ENCODE measurements around the gene TMEM176B.

Gene TMEM176B

GRCh38 chr7:150806454-150806853, 6.3 kb upstream of the TMEM176B start:
- no peak overlapping the region for H3K4me3 ChIP-seq (ENCODE audit: low read length)
- no peak for TF ChIP-seq ZNF274 (IDR thresholded peaks at IDR 0.05; ENCODE audit: low read depth, low read length)

GRCh38 chr7:150805864-150806263, 5.7 kb upstream of the TMEM176B start:
- no peak for TF ChIP-seq ZNF274 (IDR thresholded peaks at IDR 0.05; ENCODE audit: low read depth, low read length)
- no peak overlapping the region for H3K4me3 ChIP-seq (ENCODE audit: low read length)

GRCh38 chr7:150804802-150805201, 4.6 kb upstream of the TMEM176B start:
- no peak for TF ChIP-seq ZNF274 (IDR thresholded peaks at IDR 0.05; ENCODE audit: low read depth, low read length)
- no peak overlapping the region for H3K4me3 ChIP-seq (ENCODE audit: low read length)

GRCh38 chr7:150803161-150803860, 3.1 kb upstream of the TMEM176B start:
- TF ChIP-seq ZNF274 (IDR thresholded peaks at IDR 0.05; ENCODE audit: low read depth, low read length): no peak
- H3K4me3 ChIP-seq (ENCODE audit: low read length): no peak overlapping the region

GRCh38 chr7:150801946-150802771, 2.0 kb upstream of the TMEM176B start:
- H3K4me3 ChIP-seq (ENCODE audit: low read length): no peak overlapping the region
- TF ChIP-seq ZNF274 (IDR thresholded peaks at IDR 0.05; ENCODE audit: low read depth, low read length): no peak

GRCh38 chr7:150801242-150801945, 1.2 kb upstream of the TMEM176B start:
- TF ChIP-seq ZNF274 (IDR thresholded peaks at IDR 0.05; ENCODE audit: low read depth, low read length): no peak
- H3K4me3 ChIP-seq (ENCODE audit: low read length): no peak overlapping the region

- TF ChIP-seq ZNF274 (IDR thresholded peaks at IDR 0.05; ENCODE audit: low read depth, low read length): no peak
- no peak within 1 kb of the TSS for H3K4me3 ChIP-seq (ENCODE audit: low read length)
These were observed 547 bp upstream of the TMEM176B start, which contains the start of gene TMEM176A for GRCh38 chr7:150800581-150801241. Gene TMEM176A (plus strand): TSS chr7:150800769. CDS start chr7:150801551, 782 bp downstream.

- TF ChIP-seq ZNF274 (IDR thresholded peaks at IDR 0.05; ENCODE audit: low read depth, low read length): no peak
These were observed 1.0 kb downstream of the TMEM176B start for GRCh38 chr7:150799156-150799555.

GRCh38 chr7:150797661-150798060, 2.5 kb downstream of the TMEM176B start:
- H3K4me3 ChIP-seq (ENCODE audit: low read length): no peak overlapping the region
- TF ChIP-seq ZNF274 (IDR thresholded peaks at IDR 0.05; ENCODE audit: low read depth, low read length): no peak

More at GRCh38 chr7:150799156-150799555, 1.0 kb downstream of the TMEM176B start:
- H3K4me3 ChIP-seq (ENCODE audit: low read length): no peak overlapping the region

- TF ChIP-seq ZNF274 (IDR thresholded peaks at IDR 0.05; ENCODE audit: low read depth, low read length): no peak
- H3K4me3 ChIP-seq (ENCODE audit: low read length): no peak overlapping the region
These were observed 6.5 kb downstream of the TMEM176B start for GRCh38 chr7:150793569-150794238.

GRCh38 chr7:150791746-150792452, 8.3 kb downstream of the TMEM176B start:
- no peak overlapping the region for H3K4me3 ChIP-seq (ENCODE audit: low read length)
- no peak for TF ChIP-seq ZNF274 (IDR thresholded peaks at IDR 0.05; ENCODE audit: low read depth, low read length)

- TF ChIP-seq ZNF274 (IDR thresholded peaks at IDR 0.05; ENCODE audit: low read depth, low read length): no peak
- H3K4me3 ChIP-seq (ENCODE audit: low read length): no peak overlapping the region
These were observed 8.9 kb downstream of the TMEM176B start for GRCh38 chr7:150791304-150791703.

Data from GM08714 (cell line).